ENCODE results near the gene COX7C.

COX7C gene

GRCh38 chr5:86631165-86631564, 13.4 kb downstream of the COX7C start:
- no peaks in the 10 kb centered on the region for H3K4me1 ChIP-seq (ENCODE audit: control insufficient read depth, insufficient read depth, low read length)
- CTCF ChIA-PET: interaction anchor here (0.7 kb wide), 1 partner anchor 12 kb away, joined by 6 read pairs; no protein-coding TSS in a partner anchor
- no peaks in the 10 kb centered on the region for H3K9me3 ChIP-seq (ENCODE audit: control insufficient read depth, insufficient read depth, low read depth, low read length)
- no peaks in the 10 kb centered on the region for H3K36me3 ChIP-seq (ENCODE audit: control insufficient read depth in 2 of 2, insufficient read depth in 1 of 2, low read length in 2 of 2)
- no peak for TF ChIP-seq ZNF707 (tag by site-specific recombination; IDR thresholded peaks at IDR 0.05)
- TF ChIP-seq ZXDB (tag by site-specific recombination; IDR thresholded peaks at IDR 0.05): no peak
- TF ChIP-seq ZNF670 (tag by site-specific recombination; IDR thresholded peaks at IDR 0.05; ENCODE audit: low read depth): no peak
- POLR2A ChIA-PET: no interaction called here
- H3K4me3 ChIP-seq (ENCODE audit: low read depth, low read length): no peak overlapping the region
- no peak overlapping the region for H3K27ac ChIP-seq (ENCODE audit: extremely low read depth, low read depth, low read length)

GRCh38 chr5:86640998-86641397, 23.3 kb downstream of the COX7C start:
- no peaks in the 10 kb centered on the region for H3K4me1 ChIP-seq (ENCODE audit: control insufficient read depth, insufficient read depth, low read length)
- POLR2A ChIA-PET: no interaction called here
- H3K27ac ChIP-seq (ENCODE audit: extremely low read depth, low read depth, low read length): no peak overlapping the region
- TF ChIP-seq ZNF404 (tag by site-specific recombination; IDR thresholded peaks at IDR 0.05) (no peak), ZNF707 (tag by site-specific recombination; IDR thresholded peaks at IDR 0.05) (no peak), ZNF621 (tag by site-specific recombination; IDR thresholded peaks at IDR 0.05) (no peak), YY2 (tag by site-specific recombination; IDR thresholded peaks at IDR 0.05) (no peak), ZNF560 (tag by site-specific recombination; IDR thresholded peaks at IDR 0.05; ENCODE audit: borderline replicate concordance) (no peak), SP2 (tag by site-specific recombination; IDR thresholded peaks at IDR 0.05) (no peak), ZBTB21 (tag by site-specific recombination; IDR thresholded peaks at IDR 0.05) (no peak), ZNF423 (tag by site-specific recombination; IDR thresholded peaks at IDR 0.05) (no peak), ZNF658 (tag by site-specific recombination; IDR thresholded peaks at IDR 0.05) (no peak), ZNF555 (tag by site-specific recombination; conservative IDR thresholded peaks at IDR 0.05) (no peak), ZSCAN4 (tag by site-specific recombination; IDR thresholded peaks at IDR 0.05) (no peak), PBX3 (CRISPR knock-in tag; IDR thresholded peaks at IDR 0.05) (no peak)
- TF ChIP-seq, protein P1, sequence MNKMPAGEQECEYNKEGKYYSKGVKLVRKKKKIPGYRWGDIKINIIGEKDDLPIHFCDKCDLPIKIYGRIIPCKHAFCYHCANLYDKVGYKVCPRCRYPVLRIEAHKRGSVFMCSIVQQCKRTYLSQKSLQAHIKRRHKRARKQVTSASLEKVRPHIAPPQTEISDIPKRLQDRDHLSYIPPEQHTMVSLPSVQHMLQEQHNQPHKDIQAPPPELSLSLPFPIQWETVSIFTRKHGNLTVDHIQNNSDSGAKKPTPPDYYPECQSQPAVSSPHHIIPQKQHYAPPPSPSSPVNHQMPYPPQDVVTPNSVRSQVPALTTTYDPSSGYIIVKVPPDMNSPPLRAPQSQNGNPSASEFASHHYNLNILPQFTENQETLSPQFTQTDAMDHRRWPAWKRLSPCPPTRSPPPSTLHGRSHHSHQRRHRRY (tag by site-specific recombination; IDR thresholded peaks at IDR 0.05): no peak
- TF ChIP-seq, protein P2, sequence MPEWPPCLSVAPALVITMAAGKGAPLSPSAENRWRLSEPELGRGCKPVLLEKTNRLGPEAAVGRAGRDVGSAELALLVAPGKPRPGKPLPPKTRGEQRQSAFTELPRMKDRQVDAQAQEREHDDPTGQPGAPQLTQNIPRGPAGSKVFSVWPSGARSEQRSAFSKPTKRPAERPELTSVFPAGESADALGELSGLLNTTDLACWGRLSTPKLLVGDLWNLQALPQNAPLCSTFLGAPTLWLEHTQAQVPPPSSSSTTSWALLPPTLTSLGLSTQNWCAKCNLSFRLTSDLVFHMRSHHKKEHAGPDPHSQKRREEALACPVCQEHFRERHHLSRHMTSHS (tag by site-specific recombination; IDR thresholded peaks at IDR 0.05): no peak
- TF ChIP-seq, protein P3, sequence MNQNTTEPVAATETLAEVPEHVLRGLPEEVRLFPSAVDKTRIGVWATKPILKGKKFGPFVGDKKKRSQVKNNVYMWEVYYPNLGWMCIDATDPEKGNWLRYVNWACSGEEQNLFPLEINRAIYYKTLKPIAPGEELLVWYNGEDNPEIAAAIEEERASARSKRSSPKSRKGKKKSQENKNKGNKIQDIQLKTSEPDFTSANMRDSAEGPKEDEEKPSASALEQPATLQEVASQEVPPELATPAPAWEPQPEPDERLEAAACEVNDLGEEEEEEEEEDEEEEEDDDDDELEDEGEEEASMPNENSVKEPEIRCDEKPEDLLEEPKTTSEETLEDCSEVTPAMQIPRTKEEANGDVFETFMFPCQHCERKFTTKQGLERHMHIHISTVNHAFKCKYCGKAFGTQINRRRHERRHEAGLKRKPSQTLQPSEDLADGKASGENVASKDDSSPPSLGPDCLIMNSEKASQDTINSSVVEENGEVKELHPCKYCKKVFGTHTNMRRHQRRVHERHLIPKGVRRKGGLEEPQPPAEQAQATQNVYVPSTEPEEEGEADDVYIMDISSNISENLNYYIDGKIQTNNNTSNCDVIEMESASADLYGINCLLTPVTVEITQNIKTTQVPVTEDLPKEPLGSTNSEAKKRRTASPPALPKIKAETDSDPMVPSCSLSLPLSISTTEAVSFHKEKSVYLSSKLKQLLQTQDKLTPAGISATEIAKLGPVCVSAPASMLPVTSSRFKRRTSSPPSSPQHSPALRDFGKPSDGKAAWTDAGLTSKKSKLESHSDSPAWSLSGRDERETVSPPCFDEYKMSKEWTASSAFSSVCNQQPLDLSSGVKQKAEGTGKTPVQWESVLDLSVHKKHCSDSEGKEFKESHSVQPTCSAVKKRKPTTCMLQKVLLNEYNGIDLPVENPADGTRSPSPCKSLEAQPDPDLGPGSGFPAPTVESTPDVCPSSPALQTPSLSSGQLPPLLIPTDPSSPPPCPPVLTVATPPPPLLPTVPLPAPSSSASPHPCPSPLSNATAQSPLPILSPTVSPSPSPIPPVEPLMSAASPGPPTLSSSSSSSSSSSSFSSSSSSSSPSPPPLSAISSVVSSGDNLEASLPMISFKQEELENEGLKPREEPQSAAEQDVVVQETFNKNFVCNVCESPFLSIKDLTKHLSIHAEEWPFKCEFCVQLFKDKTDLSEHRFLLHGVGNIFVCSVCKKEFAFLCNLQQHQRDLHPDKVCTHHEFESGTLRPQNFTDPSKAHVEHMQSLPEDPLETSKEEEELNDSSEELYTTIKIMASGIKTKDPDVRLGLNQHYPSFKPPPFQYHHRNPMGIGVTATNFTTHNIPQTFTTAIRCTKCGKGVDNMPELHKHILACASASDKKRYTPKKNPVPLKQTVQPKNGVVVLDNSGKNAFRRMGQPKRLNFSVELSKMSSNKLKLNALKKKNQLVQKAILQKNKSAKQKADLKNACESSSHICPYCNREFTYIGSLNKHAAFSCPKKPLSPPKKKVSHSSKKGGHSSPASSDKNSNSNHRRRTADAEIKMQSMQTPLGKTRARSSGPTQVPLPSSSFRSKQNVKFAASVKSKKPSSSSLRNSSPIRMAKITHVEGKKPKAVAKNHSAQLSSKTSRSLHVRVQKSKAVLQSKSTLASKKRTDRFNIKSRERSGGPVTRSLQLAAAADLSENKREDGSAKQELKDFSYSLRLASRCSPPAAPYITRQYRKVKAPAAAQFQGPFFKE (tag by site-specific recombination; IDR thresholded peaks at IDR 0.05; ENCODE audit: borderline replicate concordance): no peak
- no peak overlapping the region for H3K4me3 ChIP-seq (ENCODE audit: low read depth, low read length)
- no peaks in the 10 kb centered on the region for H3K36me3 ChIP-seq (ENCODE audit: control insufficient read depth in 2 of 2, insufficient read depth in 1 of 2, low read length in 2 of 2)
- CTCF ChIA-PET: interaction anchor here (0.6 kb wide), 1 partner anchor 455 kb away, joined by 5 read pairs; no protein-coding TSS in a partner anchor
- H3K9me3 ChIP-seq (ENCODE audit: control insufficient read depth, insufficient read depth, low read depth, low read length): no peaks in the 10 kb centered on the region
